Liver (tissue), 9 donors: Measurements from ENCODE around the gene CYREN. TPM values are rescaled to one million over a fixed set of nuclear protein-coding genes. Genes with fewer than 3 reads are reported as not detected.

ENCODE experiments used
- DNase-seq: peaks from one replicate; pipeline ENCODE4 v3.0.0-alpha.2; 2017; ENCODE audit warnings: low spot score
- H3K27ac ChIP-seq, 2 donors: one replicate each; pipeline ENCODE4 v1.7.0; 2013; ENCODE audit warnings: inconsistent platforms in 2 of 2, low read length in 2 of 2, control low read depth in 1 of 2, low read depth in 1 of 2, mild to moderate bottlenecking in 1 of 2
- H3K27me3 ChIP-seq, 4 donors: one replicate each; pipeline versions ENCODE4 v1.6.1 to v1.7.0; 2013; ENCODE audit warnings: low read length in 3 of 4, inconsistent platforms in 1 of 4, mild to moderate bottlenecking in 1 of 4, moderate library complexity in 1 of 4; ENCODE audit not compliant: control insufficient read depth in 4 of 4, insufficient read depth in 4 of 4
- H3K36me3 ChIP-seq, 4 donors: one replicate each; pipeline versions ENCODE4 v1.6.1 to v1.7.0; 2013; ENCODE audit warnings: low read length in 3 of 4, mild to moderate bottlenecking in 3 of 4, low read depth in 1 of 4, moderate library complexity in 1 of 4; ENCODE audit not compliant: control insufficient read depth in 4 of 4, insufficient read depth in 3 of 4
- H3K4me1 ChIP-seq, 4 donors: one replicate each; pipeline versions ENCODE4 v1.6.1 to v1.7.0; 2013; ENCODE audit warnings: low read length in 3 of 4, mild to moderate bottlenecking in 3 of 4, moderate library complexity in 1 of 4; ENCODE audit not compliant: control insufficient read depth in 4 of 4, insufficient read depth in 4 of 4
- H3K4me3 ChIP-seq, 3 donors: one replicate each; pipeline versions ENCODE4 v1.6.1 to v1.7.0; 2013; ENCODE audit warnings: low read length in 3 of 3, control low read depth in 1 of 3, low read depth in 1 of 3, mild to moderate bottlenecking in 1 of 3
- H3K9ac ChIP-seq, 2 donors: one replicate each; pipeline ENCODE4 v1.7.0; 2013; ENCODE audit warnings: low read length in 2 of 2, mild to moderate bottlenecking in 2 of 2, moderate library complexity in 2 of 2, control low read depth in 1 of 2, low read depth in 1 of 2
- H3K9me3 ChIP-seq, 4 donors: one replicate each; pipeline versions ENCODE4 v1.6.1 to v1.7.0; 2013; ENCODE audit warnings: low read length in 3 of 4; ENCODE audit not compliant: control insufficient read depth in 4 of 4
- ATF3 ChIP-seq: IDR thresholded peaks from 2 replicates; pipeline ENCODE4 v1.6.1; 2016; ENCODE audit warnings: antibody characterized with exemption
- EGR1 ChIP-seq, 2 donors: IDR thresholded peaks; 2 replicates each; pipeline ENCODE4 v1.6.1; 2016 to 2018; ENCODE audit warnings: antibody characterized with exemption in 2 of 2, low read depth in 2 of 2
- FOXA1 ChIP-seq: IDR thresholded peaks from 2 replicates; pipeline ENCODE4 v1.6.1; 2016; ENCODE audit warnings: antibody characterized with exemption
- FOXA2 ChIP-seq: IDR thresholded peaks from 2 replicates; pipeline ENCODE4 v1.6.1; 2016; ENCODE audit warnings: antibody characterized with exemption
- GABPA ChIP-seq, 2 donors: IDR thresholded peaks in 1 of 2; conservative IDR thresholded peaks in 1 of 2; 2 replicates each; pipeline ENCODE4 v1.6.1; 2016; ENCODE audit warnings: antibody characterized with exemption in 2 of 2, mild to moderate bottlenecking in 1 of 2, moderate library complexity in 1 of 2
- HNF4A ChIP-seq, 2 donors: conservative IDR thresholded peaks; 2 replicates each; pipeline ENCODE4 v1.6.1; 2016; ENCODE audit warnings: antibody characterized with exemption in 2 of 2, mild to moderate bottlenecking in 2 of 2
- HNF4G ChIP-seq: IDR thresholded peaks from 2 replicates; pipeline ENCODE4 v1.6.1; 2016; ENCODE audit warnings: antibody characterized with exemption
- JUND ChIP-seq, 2 donors: IDR thresholded peaks; 2 replicates each; pipeline ENCODE4 v1.6.1; 2016; ENCODE audit warnings: antibody characterized with exemption in 2 of 2
- NR2F2 ChIP-seq: IDR thresholded peaks from 2 replicates; pipeline ENCODE4 v1.6.1; 2016; ENCODE audit warnings: antibody characterized with exemption
- RAD21 ChIP-seq, 2 donors: IDR thresholded peaks; 2 replicates each; pipeline ENCODE4 v1.6.1; 2016; ENCODE audit warnings: antibody characterized with exemption in 2 of 2, mild to moderate bottlenecking in 2 of 2
- REST ChIP-seq: IDR thresholded peaks from 2 replicates; pipeline ENCODE4 v1.6.1; 2016; ENCODE audit warnings: antibody characterized with exemption, mild to moderate bottlenecking
- RXRA ChIP-seq, 2 donors: IDR thresholded peaks; 2 replicates each; pipeline ENCODE4 v1.6.1; 2017 to 2018; ENCODE audit warnings: antibody characterized with exemption in 2 of 2, mild to moderate bottlenecking in 1 of 2
- SP1 ChIP-seq: IDR thresholded peaks from 2 replicates; pipeline ENCODE4 v1.6.1; 2018; ENCODE audit warnings: antibody characterized with exemption, mild to moderate bottlenecking
- TAF1 ChIP-seq: conservative IDR thresholded peaks from 2 replicates; pipeline ENCODE4 v1.6.1; 2016; ENCODE audit warnings: antibody characterized with exemption, mild to moderate bottlenecking
- YY1 ChIP-seq: IDR thresholded peaks from 2 replicates; pipeline ENCODE4 v1.6.1; 2016; ENCODE audit warnings: antibody characterized with exemption, mild to moderate bottlenecking
- WGBS: extraction: QIAGEN DNeasy Blood & Tissue Kit; methylation state at CpG from one replicate; pipeline ENCODE4 v1.1.7; 2013; 5-methylcytosine and 5-hydroxymethylcytosine counted together
- polyA plus RNA-seq, 2 donors: library from polyadenylated mRNA; stranded (reverse) in 1 of 2; unstranded in 1 of 2; fragments of 200-250 nt in 1 of 2; fragments of >200 nt in 1 of 2; fragmentation: Nextera tagmentation in 1 of 2; extraction: Ambion mirVana in 1 of 2; gene quantifications; one replicate each; pipeline versions ENCODE4 v1.2.1 to v1.2.3, GENCODE V29; 2013 to 2015
- total RNA-seq, 2 donors: library from RNA; depleted of rRNA; stranded (reverse); fragments of >200 nt; gene quantifications; one replicate each; pipeline ENCODE4 v1.2.3, GENCODE V29; 2014
- TF ChIP-seq, protein P1 (sequence below): IDR thresholded peaks from 2 replicates; pipeline ENCODE4 v1.6.1; 2016; ENCODE audit warnings: antibody characterized with exemption
- TF ChIP-seq, protein P2 (sequence below): IDR thresholded peaks from 2 replicates; pipeline ENCODE4 v1.6.1; 2016; ENCODE audit warnings: antibody characterized with exemption
- donor health status: healthy.
- donor health status: healthy.
- donor health status: healthy.
- donor health status: healthy.
- donor health status: healthy.

Gene CYREN
- total and polyA plus RNA-seq, 4 donors: 13.2 to 20.3 (median 16.0) TPM

DNA sequence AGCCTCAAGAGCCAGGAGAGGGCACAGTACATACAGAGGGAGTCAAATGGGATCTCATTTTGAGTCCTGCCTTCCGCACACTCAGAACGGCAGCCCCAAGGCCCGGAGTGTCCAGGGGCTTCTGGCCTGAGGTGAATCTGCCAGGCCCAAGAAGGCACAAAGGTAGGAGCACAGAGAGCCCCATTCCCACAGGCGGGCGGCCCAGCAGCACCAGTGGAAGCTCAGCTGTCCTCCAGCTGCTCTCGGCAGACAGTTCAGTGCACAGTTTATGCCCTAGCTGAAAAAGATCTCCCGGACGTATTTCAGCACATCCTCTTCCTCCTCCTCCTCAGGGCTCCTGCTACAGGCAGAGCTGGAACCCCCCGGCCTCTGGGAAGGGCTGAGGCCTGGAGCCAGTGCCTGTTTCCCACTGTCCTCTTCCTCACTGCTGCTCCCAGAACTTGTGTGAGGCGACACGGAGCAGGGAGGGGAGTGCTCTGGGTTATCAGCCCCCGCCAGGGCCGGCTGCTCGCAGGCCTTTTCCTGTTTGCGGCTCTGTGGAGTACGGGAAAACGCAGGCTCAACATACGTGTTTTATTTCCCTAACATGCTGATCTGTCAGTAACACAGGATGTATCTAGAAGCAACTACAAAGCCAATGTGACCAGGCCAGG lies 4.0 kb downstream of the CYREN start:
- TF ChIP-seq RXRA (IDR thresholded peaks at IDR 0.05): peak in 1 of 2 donors; percentile 12
- TF ChIP-seq EGR1 (IDR thresholded peaks at IDR 0.05; ENCODE audit: low read depth in 2 of 2): no peak
- TF ChIP-seq HNF4G: no peak
- TF ChIP-seq ATF3: no peak
- peak in 1 of 2 donors; percentile 33 for TF ChIP-seq RAD21 (IDR thresholded peaks at IDR 0.05)
- no peak for TF ChIP-seq YY1
- no peak for TF ChIP-seq FOXA2
- no peak for TF ChIP-seq JUND (IDR thresholded peaks at IDR 0.05)
- no peak for TF ChIP-seq TAF1
- no peak for TF ChIP-seq FOXA1
- TF ChIP-seq, protein P1, sequence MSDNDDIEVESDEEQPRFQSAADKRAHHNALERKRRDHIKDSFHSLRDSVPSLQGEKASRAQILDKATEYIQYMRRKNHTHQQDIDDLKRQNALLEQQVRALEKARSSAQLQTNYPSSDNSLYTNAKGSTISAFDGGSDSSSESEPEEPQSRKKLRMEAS: no peak
- TF ChIP-seq, protein P2, sequence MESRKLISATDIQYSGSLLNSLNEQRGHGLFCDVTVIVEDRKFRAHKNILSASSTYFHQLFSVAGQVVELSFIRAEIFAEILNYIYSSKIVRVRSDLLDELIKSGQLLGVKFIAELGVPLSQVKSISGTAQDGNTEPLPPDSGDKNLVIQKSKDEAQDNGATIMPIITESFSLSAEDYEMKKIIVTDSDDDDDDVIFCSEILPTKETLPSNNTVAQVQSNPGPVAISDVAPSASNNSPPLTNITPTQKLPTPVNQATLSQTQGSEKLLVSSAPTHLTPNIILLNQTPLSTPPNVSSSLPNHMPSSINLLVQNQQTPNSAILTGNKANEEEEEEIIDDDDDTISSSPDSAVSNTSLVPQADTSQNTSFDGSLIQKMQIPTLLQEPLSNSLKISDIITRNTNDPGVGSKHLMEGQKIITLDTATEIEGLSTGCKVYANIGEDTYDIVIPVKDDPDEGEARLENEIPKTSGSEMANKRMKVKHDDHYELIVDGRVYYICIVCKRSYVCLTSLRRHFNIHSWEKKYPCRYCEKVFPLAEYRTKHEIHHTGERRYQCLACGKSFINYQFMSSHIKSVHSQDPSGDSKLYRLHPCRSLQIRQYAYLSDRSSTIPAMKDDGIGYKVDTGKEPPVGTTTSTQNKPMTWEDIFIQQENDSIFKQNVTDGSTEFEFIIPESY: no peak
- peak; percentile 67 for TF ChIP-seq NR2F2
- Histone ChIP-seq H3K27ac (peak overlapping the region; percentile 10 to 69), H3K9ac (no peak overlapping the region), H3K9me3 (no peaks in the 10 kb centered on the region), H3K4me3 (no peak overlapping the region), H3K36me3 (peaks cover 3 to 24% (median 10%) of the 10 kb centered on the region in 4 donors), H3K4me1 (peaks cover 5 to 41% (median 23%) of the 10 kb centered on the region in 4 donors), H3K27me3 (no peaks in the 10 kb centered on the region)
- DNase-seq: no peak
- 70% methylated on average over 18 of the region's 18 CpGs for whole genome bisulfite sequencing

DNA sequence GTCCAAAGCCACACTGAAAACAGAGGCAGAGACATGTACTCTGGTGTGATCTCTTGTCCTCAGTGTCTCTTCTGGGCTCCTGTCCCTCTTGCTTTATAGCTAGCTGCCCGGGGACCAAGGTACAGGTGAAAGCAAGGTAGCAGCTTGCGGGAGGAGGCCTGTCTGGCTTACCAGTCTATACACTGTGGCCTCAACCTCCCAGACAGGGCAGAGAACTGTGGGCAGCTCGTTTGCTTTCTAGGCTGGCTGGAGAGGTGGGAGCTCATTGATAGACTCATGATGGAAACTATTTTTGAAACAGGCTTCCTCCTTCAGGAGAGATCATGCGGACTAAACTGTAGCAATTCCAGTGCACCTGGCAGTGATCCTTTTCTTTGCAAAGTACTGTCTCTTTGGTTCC lies 4.6 kb downstream of the CYREN start:
- no peaks in the 10 kb centered on the region for H3K27me3 ChIP-seq
- no peak overlapping the region for H3K4me3 ChIP-seq
- WGBS: 84% methylated on average over 4 of the region's 4 CpGs
- H3K36me3 ChIP-seq: peaks cover 3 to 24% (median 10%) of the 10 kb centered on the region in 4 donors
- no peak overlapping the region for H3K9ac ChIP-seq
- no peaks in the 10 kb centered on the region for H3K9me3 ChIP-seq
- TF ChIP-seq ATF3 (no peak), FOXA1 (no peak), TAF1 (no peak), FOXA2 (no peak), RXRA (IDR thresholded peaks at IDR 0.05) (no peak), NR2F2 (no peak), EGR1 (IDR thresholded peaks at IDR 0.05; ENCODE audit: low read depth in 2 of 2) (no peak), HNF4G (no peak), RAD21 (IDR thresholded peaks at IDR 0.05) (no peak), JUND (IDR thresholded peaks at IDR 0.05) (no peak), SP1 (no peak), GABPA (IDR thresholded peaks at IDR 0.05 in 1 of 2, conservative IDR thresholded peaks at IDR 0.05 in 1 of 2) (no peak), REST (no peak), HNF4A (conservative IDR thresholded peaks at IDR 0.05) (no peak)
- TF ChIP-seq, protein P2: no peak
- TF ChIP-seq, protein P1: no peak
- H3K27ac ChIP-seq: peak overlapping the region; percentile 10 to 69
- H3K4me1 ChIP-seq: peaks cover 5 to 42% (median 22%) of the 10 kb centered on the region in 4 donors
- no peak for DNase-seq
